DMS 273 treated with DMSO at 0.1 percent for 48 hours (cell line): ENCODE data around the gene ZNF804B.
A peak's percentile ranks its signal among the peaks of the same experiment; 100 is the strongest.

Source experiments
- DNase-seq: peaks from one replicate; lab custom pipeline; 2025; lab: John Stamatoyannopoulos, UW

Gene ZNF804B

DNA sequence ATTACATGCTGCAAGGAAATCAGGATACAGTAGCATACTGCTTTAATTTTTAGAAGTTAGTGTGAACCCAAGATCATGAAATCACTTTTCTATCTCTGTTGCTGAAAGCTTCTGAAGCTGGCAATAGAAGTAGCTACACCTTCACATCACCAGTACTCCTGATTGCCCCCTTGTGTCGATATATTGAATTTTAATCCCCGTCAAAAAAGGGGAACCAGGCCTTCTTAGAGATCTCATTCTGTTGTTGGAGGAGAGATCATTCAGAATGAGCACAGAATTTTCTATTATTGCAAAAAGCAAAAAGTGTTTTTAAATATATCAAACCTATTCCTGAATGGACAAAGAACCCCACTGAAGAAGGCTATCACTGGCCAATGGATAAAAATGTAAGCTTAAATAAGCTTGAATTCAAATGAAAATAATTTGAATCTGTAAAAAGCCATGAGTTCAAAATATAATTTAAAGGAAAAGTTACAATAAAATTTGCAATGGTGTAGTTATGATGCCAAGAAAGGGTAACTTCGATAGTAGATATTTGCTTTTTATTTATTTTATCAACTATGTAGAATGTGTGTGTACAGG lies 75.7 kb downstream of the ZNF804B start:
- peak; percentile 50 for DNase-seq

DNA sequence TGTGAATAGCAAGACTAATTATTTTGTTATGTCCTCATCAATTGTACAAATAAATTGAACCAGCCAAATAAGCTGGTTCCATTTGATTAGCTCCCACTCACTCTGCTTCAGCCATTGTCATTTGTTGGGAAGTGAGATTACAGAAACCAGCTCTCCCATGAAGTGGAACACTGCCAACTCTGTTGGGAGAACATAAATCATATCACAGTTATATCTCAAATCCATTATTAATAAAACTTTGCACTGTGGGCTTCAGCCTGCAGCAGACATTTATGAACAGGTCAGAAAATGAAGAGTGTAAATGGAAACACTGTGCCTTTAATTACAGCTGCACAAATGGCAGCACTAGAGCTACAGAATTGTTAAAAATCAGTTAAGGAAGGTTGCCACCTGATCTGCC lies 82.7 kb downstream of the ZNF804B start:
- DNase-seq: no peak

GRCh38 chr7:88845091-88845490 lies 85.6 kb downstream of the ZNF804B start:
- DNase-seq: no peak

DNA sequence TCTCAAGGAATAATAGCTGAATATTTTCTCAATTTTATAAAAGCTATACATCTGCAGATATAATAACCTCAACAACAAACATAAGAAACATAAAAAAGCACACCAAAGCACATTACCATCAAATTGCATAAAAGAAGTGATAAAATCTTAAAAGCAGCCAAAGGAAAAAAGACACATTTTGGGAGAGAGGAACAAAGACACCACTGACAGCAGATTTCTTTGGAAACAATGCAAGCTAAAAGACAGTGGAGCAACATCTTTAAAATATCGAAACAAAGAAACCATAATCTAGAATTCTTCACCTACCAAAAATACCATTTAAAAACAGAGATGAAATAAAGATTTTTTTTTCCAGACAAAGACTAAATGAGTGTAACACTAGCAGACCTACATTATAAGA lies 91.7 kb downstream of the ZNF804B start:
- no peak for DNase-seq

DNA sequence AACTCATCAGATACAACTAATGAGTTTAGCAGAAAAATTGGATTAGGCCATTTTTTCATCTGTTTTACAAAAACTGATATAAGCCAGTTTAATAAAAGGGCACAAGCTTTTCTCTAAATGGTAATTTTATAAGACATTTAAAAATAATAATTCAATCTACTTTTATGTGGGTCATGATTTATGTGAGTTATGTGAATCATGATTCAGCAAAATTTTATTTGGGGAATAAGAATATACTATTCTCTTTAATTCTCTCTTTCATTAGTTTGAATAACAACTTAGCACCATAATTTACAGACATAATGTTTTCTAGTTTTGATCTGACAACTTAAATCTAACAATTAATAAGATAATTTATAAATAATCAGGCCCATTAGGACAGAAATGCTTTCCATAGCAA lies 99.8 kb downstream of the ZNF804B start:
- no peak for DNase-seq

- no peak for DNase-seq
These were observed 106.9 kb downstream of the ZNF804B start for GRCh38 chr7:88866265-88866863.

DNA sequence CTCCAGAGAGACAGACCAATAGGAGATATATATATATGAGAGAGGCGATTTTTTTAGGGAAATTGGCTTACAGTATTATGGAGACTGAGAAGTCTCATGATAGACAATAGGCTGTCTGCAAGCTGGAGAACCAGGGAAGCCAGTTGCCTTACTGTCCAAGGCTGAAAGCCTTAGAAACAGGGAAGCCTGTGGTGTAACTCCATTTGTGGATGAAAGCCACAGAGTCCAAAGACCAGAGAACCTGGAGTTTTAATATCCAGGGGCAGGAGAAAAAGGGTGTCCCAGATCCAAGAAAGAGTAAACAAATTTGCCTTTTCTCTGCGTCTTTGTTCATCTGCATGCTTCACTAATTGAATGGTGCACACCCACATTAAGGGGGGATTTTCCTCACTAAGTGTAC lies 107.7 kb downstream of the ZNF804B start:
- DNase-seq: no peak

DNA sequence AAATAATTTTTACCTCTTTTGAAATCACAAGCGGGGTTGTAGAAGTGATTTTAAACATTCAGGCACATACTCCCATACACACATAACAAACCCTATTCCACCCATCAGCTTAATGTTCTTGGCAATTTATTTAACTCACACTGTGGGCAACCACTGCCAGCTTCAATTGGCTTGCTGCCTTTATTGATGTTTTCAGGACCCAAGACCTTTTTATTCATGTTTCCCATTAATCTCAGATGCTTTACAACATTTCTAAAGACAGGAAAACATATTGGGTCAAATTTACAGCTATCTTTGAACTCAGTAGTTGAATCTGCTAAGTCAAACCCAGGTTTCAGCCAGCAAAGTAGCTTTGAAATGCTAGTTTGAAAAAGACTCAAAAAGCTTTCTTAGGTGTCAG lies 109.0 kb downstream of the ZNF804B start:
- no peak for DNase-seq

DNA sequence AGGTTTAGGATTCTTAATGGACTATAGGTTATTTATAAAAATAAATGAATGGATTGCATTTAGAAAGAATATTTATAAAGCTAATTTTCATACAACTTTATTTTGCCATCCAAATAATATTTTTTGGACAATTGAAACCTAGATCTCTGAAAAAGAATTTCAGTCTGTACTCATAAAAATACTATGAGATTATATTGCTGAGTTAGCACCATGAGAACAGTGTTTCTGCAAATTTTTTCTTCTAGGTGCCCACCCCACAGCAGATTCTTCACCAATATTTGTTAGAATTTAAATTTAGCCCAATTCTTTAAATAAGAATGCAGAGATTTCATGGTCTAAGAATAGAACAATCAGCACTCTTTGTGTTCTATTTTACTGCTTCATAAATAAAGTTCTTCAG lies 121.6 kb downstream of the ZNF804B start:
- no peak for DNase-seq

- no peak for DNase-seq
These were observed 125.6 kb downstream of the ZNF804B start for GRCh38 chr7:88885131-88885530.

- DNase-seq: no peak
These were observed 129.2 kb downstream of the ZNF804B start for GRCh38 chr7:88888684-88889083.

DNA sequence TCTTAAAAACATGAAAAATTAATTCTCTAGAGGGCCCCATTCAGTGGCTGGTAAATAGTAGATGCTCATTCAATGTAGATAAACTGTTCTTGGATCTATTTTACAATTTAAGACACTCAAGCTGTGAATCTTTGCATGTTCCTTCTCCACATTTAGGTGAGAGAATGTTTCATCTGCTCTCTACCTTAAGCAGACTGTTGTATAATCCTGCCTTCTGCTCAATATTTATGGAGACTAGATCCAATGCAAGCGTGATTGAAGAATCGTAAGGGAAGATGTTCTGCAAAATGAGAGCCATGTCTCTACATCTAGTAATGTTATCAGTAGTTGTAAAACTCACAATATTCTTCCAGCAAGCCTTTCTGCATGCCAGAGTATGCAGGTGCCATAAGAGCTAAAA lies 151.0 kb downstream of the ZNF804B start:
- DNase-seq: no peak

DNA sequence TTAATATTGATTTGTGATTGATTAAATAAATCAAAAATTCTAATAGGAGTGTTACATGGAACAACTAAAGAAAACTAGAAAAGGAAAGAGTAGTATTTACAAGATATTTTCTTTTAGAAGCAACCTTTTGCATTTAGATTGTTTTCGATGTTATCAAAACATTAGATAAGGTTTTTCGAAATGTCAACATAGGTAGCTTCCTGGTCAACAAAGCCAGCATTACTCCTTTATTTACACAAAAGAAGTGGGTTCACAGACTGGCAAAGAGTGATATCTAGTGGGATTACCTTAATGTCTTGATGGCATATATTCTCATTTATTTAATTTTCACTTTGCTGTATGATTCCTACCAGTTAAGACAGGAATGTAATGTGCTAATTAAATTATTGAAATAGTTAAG lies 153.4 kb downstream of the ZNF804B start:
- DNase-seq: no peak

- DNase-seq: no peak
These were observed 156.1 kb downstream of the ZNF804B start for GRCh38 chr7:88915615-88916014.

- no peak for DNase-seq
These were observed 160.1 kb downstream of the ZNF804B start for GRCh38 chr7:88919478-88920131.

DNA sequence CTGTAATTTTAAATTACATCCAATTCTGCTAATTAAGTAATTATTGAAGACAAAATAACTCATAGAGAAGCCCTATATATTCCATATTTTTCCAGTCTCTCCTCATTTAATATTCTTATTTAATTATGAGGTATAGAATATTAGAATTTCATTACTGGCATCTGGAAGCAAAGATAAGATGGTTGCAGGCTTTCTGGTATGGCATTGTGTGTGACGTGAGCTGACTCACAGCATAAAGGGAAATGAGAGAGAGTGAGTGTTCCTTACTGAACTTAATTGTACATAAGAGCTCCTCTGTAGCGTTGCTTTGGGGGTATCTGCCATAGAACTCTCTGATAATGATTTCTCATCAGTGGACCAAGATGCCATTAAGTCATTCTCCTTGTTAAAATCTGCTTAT lies 163.4 kb downstream of the ZNF804B start:
- DNase-seq: no peak

GRCh38 chr7:88928276-88928675 lies 168.8 kb downstream of the ZNF804B start:
- no peak for DNase-seq

- DNase-seq: no peak
These were observed 170.2 kb downstream of the ZNF804B start for GRCh38 chr7:88929719-88930118.

DNA sequence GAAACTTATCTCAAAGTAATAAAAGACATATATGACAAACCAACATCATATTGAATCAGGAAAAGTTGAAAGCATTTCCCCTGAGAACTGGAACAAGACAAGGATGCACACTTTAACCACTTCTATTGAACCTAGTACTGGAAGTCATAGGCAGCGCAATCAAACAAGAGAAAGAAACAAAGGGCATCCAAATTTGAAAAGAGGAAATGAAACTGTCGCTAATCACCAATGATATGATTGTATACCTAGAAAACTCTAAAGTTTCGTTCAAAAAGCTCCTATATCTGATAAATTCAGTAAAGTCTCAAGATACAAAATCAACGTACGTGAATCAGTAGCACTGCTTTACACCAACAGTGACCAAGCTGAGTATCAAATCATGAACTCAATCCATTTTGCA lies 173.8 kb downstream of the ZNF804B start:
- DNase-seq: no peak

DNA sequence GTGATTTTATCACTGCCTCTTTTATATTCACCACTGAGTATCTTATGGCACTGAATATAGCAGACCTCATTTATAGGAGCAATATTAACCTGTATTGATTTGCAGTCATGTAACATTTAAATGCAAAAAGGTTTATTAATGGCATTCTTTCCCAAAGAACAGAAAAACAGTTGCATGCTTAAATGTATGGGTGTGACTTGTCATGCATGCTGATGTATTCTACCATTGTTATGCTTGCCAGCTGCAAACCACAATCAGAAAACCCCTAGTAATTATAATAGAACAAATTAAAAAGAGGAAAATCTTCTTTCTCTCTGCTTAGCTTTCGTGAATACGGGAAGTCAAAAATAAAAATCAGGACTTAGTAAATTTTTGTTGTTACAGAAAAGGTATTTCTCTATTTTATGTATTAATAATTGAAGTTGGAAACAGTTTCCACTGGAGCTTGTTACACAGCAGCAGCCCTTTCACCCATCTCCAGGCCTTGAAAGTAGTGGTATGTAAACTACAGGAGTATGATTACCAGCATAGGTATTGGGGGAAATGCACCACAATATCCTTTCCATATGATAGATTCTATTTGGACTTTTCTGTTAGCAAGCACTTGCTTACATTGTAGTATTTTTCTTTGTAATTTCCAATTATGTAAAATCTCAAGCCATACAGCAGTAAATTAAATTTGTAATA lies 183.5 kb downstream of the ZNF804B start:
- DNase-seq: no peak

GRCh38 chr7:88951826-88952225 lies 192.3 kb downstream of the ZNF804B start:
- no peak for DNase-seq

- DNase-seq: no peak
These were observed 204.9 kb downstream of the ZNF804B start for GRCh38 chr7:88964418-88964817.

DNA sequence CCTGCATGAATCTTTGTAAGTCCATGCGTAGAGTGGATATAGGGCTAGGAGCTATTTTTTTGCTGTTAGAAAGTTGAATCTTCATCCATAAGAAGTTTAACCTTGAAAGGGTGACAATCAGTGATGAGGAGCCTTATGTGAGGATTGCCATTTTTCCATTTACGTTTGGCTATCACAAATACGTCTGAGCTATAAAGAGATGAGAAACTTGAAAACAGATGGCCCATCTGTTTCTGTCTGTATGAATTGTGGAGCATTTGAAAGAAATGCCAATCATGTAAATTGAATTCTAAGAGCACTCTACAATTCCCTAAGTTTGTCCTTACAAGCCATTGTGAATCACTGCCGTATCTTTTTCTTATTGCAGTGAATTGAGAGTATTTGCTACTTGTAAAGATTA lies 205.9 kb downstream of the ZNF804B start:
- no peak for DNase-seq
